Endothelial cell of umbilical vein (primary cell): ENCODE measurements around the gene RTBDN. TPM values are rescaled to one million over a fixed set of nuclear protein-coding genes. Genes with fewer than 3 reads are reported as not detected.

Source experiments
- BruUV-seq: library from RNA; stranded (reverse); fragments of 400-500 nt; replicated peaks from 2 replicates; lab custom pipeline; 2021; lab: Mats Ljungman, UMichigan
- CTCF ChIA-PET: fragments of 300-600, 350-600 bp; sonication (Branson Sonifier 250); formaldehyde crosslinking; loops from one replicate; lab custom pipeline; 2021; ENCODE audit warnings: antibody characterized with exemption, inconsistent platforms; lab: Charles Lee
- POLR2A ChIA-PET: fragments of 300-600, 350-600 bp; sonication (Branson Sonifier 250); formaldehyde crosslinking; loops from one replicate; lab custom pipeline; 2021; ENCODE audit warnings: antibody characterized with exemption, inconsistent platforms; lab: Charles Lee
- DNase-seq: peaks from one replicate; pipeline ENCODE4 v3.0.0-alpha.2; 2011; ENCODE audit warnings: low read depth, low spot score
- FAIRE-seq: peaks from 2 replicates; lab custom pipeline; 2011; peaks lifted over from hg19 to GRCh38; lab: Jason Lieb, UNC
- H2AFZ ChIP-seq: 2 replicates; pipeline ENCODE4 v1.6.0; 2012; ENCODE audit warnings: low read depth, low read length, control low read depth, inconsistent platforms
- H3K27ac ChIP-seq: 2 replicates; pipeline ENCODE4 v1.5.1; 2011; ENCODE audit warnings: low read depth, mild to moderate bottlenecking, control low read depth, low read length, moderate library complexity; ENCODE audit not compliant: insufficient read depth
- H3K27me3 ChIP-seq, 2 experiments: 2 replicates each; pipeline versions ENCODE4 v1.6.0 to v1.6.1; 2011; ENCODE audit warnings: low read length in 2 of 2, mixed read lengths in 1 of 2; ENCODE audit not compliant: control insufficient read depth in 2 of 2, insufficient read depth in 2 of 2
- H3K36me3 ChIP-seq, 2 experiments: 2 replicates in 1 of 2; 3 replicates in 1 of 2; pipeline ENCODE4 v1.5.1; 2011; ENCODE audit warnings: low read length in 2 of 2, mild to moderate bottlenecking in 1 of 2, moderate library complexity in 1 of 2; ENCODE audit not compliant: control insufficient read depth in 2 of 2, insufficient read depth in 2 of 2; ENCODE audit errors: extremely low read depth in 1 of 2
- H3K4me1 ChIP-seq: 3 replicates; pipeline ENCODE4 v1.5.1; 2011; ENCODE audit warnings: mild to moderate bottlenecking, low read length; ENCODE audit not compliant: control insufficient read depth, insufficient read depth; ENCODE audit errors: extremely low read depth
- H3K4me2 ChIP-seq: 2 replicates; pipeline ENCODE4 v1.6.1; 2011; ENCODE audit warnings: low read length, control low read depth, mixed read lengths; ENCODE audit not compliant: insufficient read depth
- H3K4me3 ChIP-seq, 3 experiments: fragments of 200-600 bp in 1 of 3; sonication (generic), shearing (Covaris generic) in 1 of 3; replicated peaks in 1 of 3; 2 replicates each; pipeline ENCODE4 v1.5.1; 2011 to 2016; ENCODE audit warnings: control low read depth in 3 of 3, low read length in 3 of 3, mild to moderate bottlenecking in 2 of 3, inconsistent platforms in 1 of 3, low read depth in 1 of 3, moderate library complexity in 1 of 3; ENCODE audit not compliant: insufficient read depth in 1 of 3
- H3K79me2 ChIP-seq: 2 replicates; pipeline ENCODE4 v1.6.0; 2012; ENCODE audit warnings: low read length, inconsistent platforms; ENCODE audit not compliant: control insufficient read depth, insufficient read depth
- H3K9ac ChIP-seq: replicated peaks from 2 replicates; pipeline ENCODE3; 2011; ENCODE audit warnings: low read length, control low read depth; ENCODE audit not compliant: insufficient read depth; ENCODE audit errors: extremely low read depth
- H3K9me1 ChIP-seq: replicated peaks from 3 replicates; pipeline ENCODE4 v1.6.0; 2011; ENCODE audit warnings: mild to moderate bottlenecking, low read length; ENCODE audit not compliant: control insufficient read depth, insufficient read depth; ENCODE audit errors: extremely low read depth
- H3K9me3 ChIP-seq: replicated peaks from 2 replicates; pipeline ENCODE4 v1.5.1; 2012; ENCODE audit warnings: low read length, inconsistent platforms; ENCODE audit not compliant: control insufficient read depth, insufficient read depth
- H4K20me1 ChIP-seq: replicated peaks from 2 replicates; pipeline ENCODE3; 2011; ENCODE audit warnings: mild to moderate bottlenecking, low read length; ENCODE audit not compliant: control insufficient read depth, insufficient read depth; ENCODE audit errors: extremely low read depth
- EZH2 ChIP-seq: IDR thresholded peaks from 2 replicates; pipeline ENCODE4 v1.6.1; 2012; ENCODE audit warnings: borderline replicate concordance, low read depth, mild to moderate bottlenecking, moderate library complexity, low read length, inconsistent platforms; ENCODE audit not compliant: severe bottlenecking
- FOS ChIP-seq: IDR thresholded peaks from 2 replicates; pipeline ENCODE4 v1.6.1; 2011; ENCODE audit warnings: mild to moderate bottlenecking, low read length, moderate library complexity, borderline replicate concordance; ENCODE audit not compliant: insufficient read depth
- GATA2 ChIP-seq: IDR thresholded peaks from 2 replicates; pipeline ENCODE4 v1.7.0; 2011; ENCODE audit warnings: low read depth, mild to moderate bottlenecking, moderate library complexity, mixed read lengths, low read length; ENCODE audit not compliant: insufficient read length, insufficient read depth
- JUN ChIP-seq: IDR thresholded peaks from 2 replicates; pipeline ENCODE4 v1.6.1; 2011; ENCODE audit warnings: borderline replicate concordance, low read depth; ENCODE audit not compliant: insufficient read length, insufficient read depth
- MAX ChIP-seq: IDR thresholded peaks from 2 replicates; pipeline ENCODE4 v1.6.1; 2011; ENCODE audit not compliant: insufficient read depth, insufficient read length
- MYC ChIP-seq: IDR thresholded peaks from one replicate; pipeline ENCODE4 v1.6.1; 2011; ENCODE audit warnings: mild to moderate bottlenecking, low read depth, low read length
- POLR2A ChIP-seq: IDR thresholded peaks from 2 replicates; pipeline ENCODE4 v1.6.1; 2012; ENCODE audit warnings: low read depth, mild to moderate bottlenecking, control low read depth, low read length
- POLR2AphosphoS5 ChIP-seq: IDR thresholded peaks from 2 replicates; pipeline ENCODE4 v1.6.1; 2012; ENCODE audit warnings: low read depth, mild to moderate bottlenecking, control low read depth, low read length, moderate library complexity; ENCODE audit not compliant: insufficient read depth
- dilution Hi-C: fragments of 300-500 bp; cut with MboI; formaldehyde crosslinking; loops from one replicate; pipeline ENCODE4 v1.15.0; 2019; ENCODE audit warnings: low sequenced_read_pairs; ENCODE audit not compliant: extremely low pct_ligation_motif_present
- intact Hi-C: fragments of 100-400 bp; cut with micrococcal nuclease; formaldehyde crosslinking; loops from one replicate; pipeline ENCODE4 v1.10.0; 2022
- polyA plus RNA-seq, 4 experiments: library from polyadenylated mRNA; depleted of rRNA in 3 of 4; stranded (reverse) in 3 of 4; unstranded in 1 of 4; fragments of >200 nt; gene quantifications; 2 replicates each; pipeline versions ENCODE4 v1.2.1 to v1.2.3, GENCODE V29; 2011 to 2012; ENCODE audit warnings: missing spikeins in 1 of 4
- total RNA-seq: library from RNA; stranded (reverse); gene quantifications from 2 replicates; pipeline ENCODE4 v1.2.3, GENCODE V29; 2021
- TF ChIP-seq, protein P1 (sequence below), 2 donors: IDR thresholded peaks; 1 replicate in 1 of 2; 2 replicates in 1 of 2; pipeline ENCODE4 v1.5.1; 2011; ENCODE audit warnings: low read length in 2 of 2, mild to moderate bottlenecking in 2 of 2, moderate library complexity in 2 of 2, control low read depth in 1 of 2, inconsistent platforms in 1 of 2, low read depth in 1 of 2; ENCODE audit not compliant: insufficient read depth in 1 of 2; ENCODE audit errors: extremely low read depth in 1 of 2

Gene RTBDN
- total and polyA plus RNA-seq, 2 donors (not counting 3 experiments of a cell fraction or from before 2014, with no cell fraction given): not detected

- no peak for FAIRE-seq
- dilution Hi-C loops: no loop called here
Measured at GRCh38 chr19:12843999-12844732, 9.8 kb upstream of the RTBDN start.

More at GRCh38 chr19:12843999-12844732, 9.8 kb upstream of the RTBDN start:
- no peaks in the 10 kb centered on the region for H4K20me1 ChIP-seq
- no peak for DNase-seq
- H3K4me2 ChIP-seq: no peak overlapping the region
- POLR2A ChIA-PET: no interaction called here
- no peaks in the 10 kb centered on the region for H3K79me2 ChIP-seq
- H3K4me3 ChIP-seq: no peak overlapping the region
- no peaks in the 10 kb centered on the region for H3K9me3 ChIP-seq
- H3K36me3 ChIP-seq: no peaks in the 10 kb centered on the region
- no peaks in the 10 kb centered on the region for H3K9me1 ChIP-seq
- no peak overlapping the region for H3K9ac ChIP-seq
- intact Hi-C loops: no loop called here
- no peak overlapping the region for H2AFZ ChIP-seq
- no peak overlapping the region for H3K27ac ChIP-seq
- CTCF ChIA-PET: interaction anchor here (1.7 to 9.5 kb wide), 2 partner anchors 10 to 82 kb away, joined by 5 to 481 read pairs; partner anchors contain the start of gene RTBDN
- BruUV-seq: no TSS peak
- TF ChIP-seq POLR2A (no peak), FOS (no peak), GATA2 (no peak), MAX (no peak), JUN (no peak), POLR2AphosphoS5 (no peak), EZH2 (no peak), MYC (no peak)
- TF ChIP-seq, protein P1, sequence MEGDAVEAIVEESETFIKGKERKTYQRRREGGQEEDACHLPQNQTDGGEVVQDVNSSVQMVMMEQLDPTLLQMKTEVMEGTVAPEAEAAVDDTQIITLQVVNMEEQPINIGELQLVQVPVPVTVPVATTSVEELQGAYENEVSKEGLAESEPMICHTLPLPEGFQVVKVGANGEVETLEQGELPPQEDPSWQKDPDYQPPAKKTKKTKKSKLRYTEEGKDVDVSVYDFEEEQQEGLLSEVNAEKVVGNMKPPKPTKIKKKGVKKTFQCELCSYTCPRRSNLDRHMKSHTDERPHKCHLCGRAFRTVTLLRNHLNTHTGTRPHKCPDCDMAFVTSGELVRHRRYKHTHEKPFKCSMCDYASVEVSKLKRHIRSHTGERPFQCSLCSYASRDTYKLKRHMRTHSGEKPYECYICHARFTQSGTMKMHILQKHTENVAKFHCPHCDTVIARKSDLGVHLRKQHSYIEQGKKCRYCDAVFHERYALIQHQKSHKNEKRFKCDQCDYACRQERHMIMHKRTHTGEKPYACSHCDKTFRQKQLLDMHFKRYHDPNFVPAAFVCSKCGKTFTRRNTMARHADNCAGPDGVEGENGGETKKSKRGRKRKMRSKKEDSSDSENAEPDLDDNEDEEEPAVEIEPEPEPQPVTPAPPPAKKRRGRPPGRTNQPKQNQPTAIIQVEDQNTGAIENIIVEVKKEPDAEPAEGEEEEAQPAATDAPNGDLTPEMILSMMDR (IDR thresholded peaks at IDR 0.05; ENCODE audit: extremely low read depth in 1 of 2, insufficient read depth in 1 of 2, low read depth in 1 of 2, low read length in 2 of 2): no peak
- peaks cover 12 to 15% of the 10 kb centered on the region in 2 experiments for H3K27me3 ChIP-seq
- H3K4me1 ChIP-seq: peaks cover 2% of the 10 kb centered on the region
